Mesothelial cell of epicardium (in vitro differentiated cells): Measurements from ENCODE around the gene GRM3. TPM values are rescaled to one million over a fixed set of nuclear protein-coding genes. Genes with fewer than 3 reads are reported as not detected.

Experiments
- DNase-seq, 2 experiments: peaks; one replicate each; pipeline ENCODE4 v3.0.0; 2021; ENCODE audit warnings: low spot score in 2 of 2; ENCODE audit not compliant: unreplicated experiment in 2 of 2
- H3K27ac Mint-ChIP-seq: 2 replicates; pipeline ENCODE4 v1.8.0; 2021; ENCODE audit warnings: mixed read lengths
- H3K27me3 Mint-ChIP-seq: 2 replicates; pipeline ENCODE4 v1.8.0; 2021; ENCODE audit warnings: low read depth, mixed read lengths
- H3K36me3 Mint-ChIP-seq: 2 replicates; pipeline ENCODE4 v1.8.0; 2021; ENCODE audit warnings: mixed read lengths
- H3K4me1 Mint-ChIP-seq: 2 replicates; pipeline ENCODE4 v1.8.0; 2021; ENCODE audit warnings: mixed read lengths
- H3K4me3 Mint-ChIP-seq: 2 replicates; pipeline ENCODE4 v1.8.0; 2021; ENCODE audit warnings: mild to moderate bottlenecking, moderate library complexity, mixed read lengths
- H3K9me3 Mint-ChIP-seq: 2 replicates; pipeline ENCODE4 v1.8.0; 2021; ENCODE audit warnings: mixed read lengths
- total RNA-seq: library from RNA; stranded (reverse); gene quantifications from 3 replicates; pipeline ENCODE4 v1.2.1, GENCODE V29; 2021
- TF ChIP-seq, protein P1 (sequence below): fragments of 200-600 bp; sonication (generic); IDR thresholded peaks from one replicate; pipeline ENCODE4 v1.5.0; 2021; ENCODE audit warnings: antibody characterized with exemption; ENCODE audit not compliant: unreplicated experiment

Gene GRM3
- total RNA-seq, 1 donor from 2014 or later, result not detected

DNA sequence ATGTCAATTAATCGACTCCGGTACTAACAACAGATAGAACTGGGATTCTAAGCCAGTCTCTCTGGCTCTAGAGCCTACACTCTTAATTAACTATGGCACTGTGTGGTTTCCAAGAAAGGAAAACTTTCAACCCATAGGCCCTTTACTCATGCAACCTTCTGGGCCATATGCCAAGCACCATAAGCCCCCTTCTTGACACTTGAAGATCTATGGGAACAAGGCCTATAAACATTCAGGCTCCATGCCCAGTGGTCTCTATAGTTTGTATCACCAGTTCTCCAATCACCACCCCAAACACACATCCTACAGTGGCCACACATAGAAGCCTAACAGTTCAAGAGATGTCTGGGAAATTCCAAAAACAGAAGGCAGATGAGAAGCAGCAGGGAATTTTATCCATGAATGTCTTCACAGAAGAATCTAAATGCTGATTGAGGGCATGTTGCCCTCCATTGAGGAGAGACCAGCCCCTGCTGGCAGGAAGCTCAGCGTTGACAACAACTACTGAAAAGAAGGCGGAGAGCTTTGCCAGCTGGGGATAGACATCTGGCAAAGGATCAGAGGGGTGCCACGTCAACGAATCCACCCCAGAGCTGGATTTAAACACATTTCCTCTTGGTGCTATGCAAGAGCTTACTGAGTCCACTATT, 64.4 kb downstream of the GRM3 start:
- H3K27ac Mint-ChIP-seq, result no peak overlapping the region
- H3K4me1 Mint-ChIP-seq, result no peaks in the 10 kb centered on the region
- no peaks in the 10 kb centered on the region for H3K36me3 Mint-ChIP-seq
- no peaks in the 10 kb centered on the region for H3K9me3 Mint-ChIP-seq
- TF ChIP-seq, protein P1, sequence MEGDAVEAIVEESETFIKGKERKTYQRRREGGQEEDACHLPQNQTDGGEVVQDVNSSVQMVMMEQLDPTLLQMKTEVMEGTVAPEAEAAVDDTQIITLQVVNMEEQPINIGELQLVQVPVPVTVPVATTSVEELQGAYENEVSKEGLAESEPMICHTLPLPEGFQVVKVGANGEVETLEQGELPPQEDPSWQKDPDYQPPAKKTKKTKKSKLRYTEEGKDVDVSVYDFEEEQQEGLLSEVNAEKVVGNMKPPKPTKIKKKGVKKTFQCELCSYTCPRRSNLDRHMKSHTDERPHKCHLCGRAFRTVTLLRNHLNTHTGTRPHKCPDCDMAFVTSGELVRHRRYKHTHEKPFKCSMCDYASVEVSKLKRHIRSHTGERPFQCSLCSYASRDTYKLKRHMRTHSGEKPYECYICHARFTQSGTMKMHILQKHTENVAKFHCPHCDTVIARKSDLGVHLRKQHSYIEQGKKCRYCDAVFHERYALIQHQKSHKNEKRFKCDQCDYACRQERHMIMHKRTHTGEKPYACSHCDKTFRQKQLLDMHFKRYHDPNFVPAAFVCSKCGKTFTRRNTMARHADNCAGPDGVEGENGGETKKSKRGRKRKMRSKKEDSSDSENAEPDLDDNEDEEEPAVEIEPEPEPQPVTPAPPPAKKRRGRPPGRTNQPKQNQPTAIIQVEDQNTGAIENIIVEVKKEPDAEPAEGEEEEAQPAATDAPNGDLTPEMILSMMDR, result no peak
- peaks cover 22% of the 10 kb centered on the region for H3K27me3 Mint-ChIP-seq
- no peak overlapping the region for H3K4me3 Mint-ChIP-seq
- no peak for DNase-seq

DNA sequence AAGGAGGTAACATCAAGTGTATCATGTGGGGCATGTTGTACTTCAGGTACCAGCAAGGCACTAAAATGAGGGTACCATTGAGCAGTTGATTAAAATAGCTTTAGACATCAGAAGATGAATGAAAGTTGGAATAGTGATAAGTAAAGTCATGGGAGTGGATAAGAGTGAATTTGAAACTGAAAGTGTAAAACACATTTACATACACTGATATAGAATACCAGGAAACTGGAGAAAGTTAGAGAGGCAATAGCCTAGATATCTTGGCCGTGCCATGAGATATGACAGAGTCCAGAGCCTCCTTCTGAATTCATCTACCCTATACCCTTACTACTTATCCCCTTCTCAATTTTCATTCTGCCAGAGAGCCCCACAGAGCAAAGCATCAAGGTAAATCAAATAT, 76.6 kb downstream of the GRM3 start:
- TF ChIP-seq, protein P1, result no peak
- H3K27ac Mint-ChIP-seq, result no peak overlapping the region
- H3K36me3 Mint-ChIP-seq, result no peaks in the 10 kb centered on the region
- H3K27me3 Mint-ChIP-seq, result peaks cover 19% of the 10 kb centered on the region
- no peak for DNase-seq
- H3K9me3 Mint-ChIP-seq, result peaks cover 3% of the 10 kb centered on the region
- no peak overlapping the region for H3K4me3 Mint-ChIP-seq
- no peaks in the 10 kb centered on the region for H3K4me1 Mint-ChIP-seq

DNA sequence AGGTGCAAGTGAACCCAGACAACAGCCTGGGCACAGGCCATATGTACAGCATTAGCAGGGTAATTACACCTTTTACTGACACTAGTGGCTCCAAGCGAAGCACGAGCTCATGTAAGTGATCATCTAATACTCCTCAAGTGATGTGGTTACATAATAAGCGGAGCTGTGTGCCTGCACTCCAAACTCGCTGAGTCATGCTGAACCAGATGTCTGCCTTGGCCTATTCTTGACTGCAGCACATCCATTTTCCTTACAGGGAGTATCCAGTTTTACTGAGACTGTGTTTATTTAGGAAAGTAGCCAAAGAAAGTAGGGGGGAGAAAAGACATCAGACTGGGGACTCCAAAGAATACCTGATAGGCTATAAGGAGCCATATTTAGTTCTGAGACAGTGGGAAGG, 90.1 kb downstream of the GRM3 start:
- TF ChIP-seq, protein P1, result no peak
- no peak for DNase-seq
- Mint-ChIP-seq H3K36me3 (no peaks in the 10 kb centered on the region), H3K27me3 (no peaks in the 10 kb centered on the region), H3K27ac (no peak overlapping the region), H3K4me1 (no peaks in the 10 kb centered on the region), H3K9me3 (peaks cover 24% of the 10 kb centered on the region), H3K4me3 (no peak overlapping the region)

DNA sequence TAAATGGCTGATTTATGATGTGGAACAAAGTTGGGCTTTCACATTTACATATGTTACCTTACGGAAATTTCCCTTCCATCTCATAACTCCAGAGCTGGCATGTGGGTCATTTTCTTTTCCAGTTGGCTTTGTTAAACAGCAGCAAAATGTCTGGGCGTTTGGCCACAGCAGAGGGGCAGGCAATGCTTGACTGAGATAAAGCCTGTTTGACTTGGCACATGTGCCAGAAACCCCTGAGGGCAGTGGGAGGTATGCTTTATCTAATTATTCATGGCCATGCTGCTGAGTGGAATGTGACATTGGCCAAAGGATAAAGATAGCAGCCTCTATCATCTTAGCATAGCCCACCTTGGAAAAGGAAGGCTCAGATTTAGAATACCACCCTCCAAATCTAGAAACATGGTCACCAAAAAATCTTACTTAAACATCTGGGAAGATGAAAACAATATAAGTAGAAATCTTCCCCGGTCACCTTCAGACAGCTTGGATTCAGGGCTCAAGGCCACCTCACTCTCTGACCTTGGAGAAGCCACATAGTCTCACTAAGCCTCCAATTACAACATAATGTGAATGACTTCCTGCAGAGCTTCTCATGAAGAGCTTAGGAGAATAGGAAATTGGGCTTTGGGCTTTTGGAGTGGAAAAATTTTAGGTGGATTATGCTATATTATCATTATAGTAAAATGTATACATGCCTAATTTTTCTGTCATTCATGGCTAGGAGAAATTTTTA, 101.5 kb downstream of the GRM3 start:
- no peak for DNase-seq
- Mint-ChIP-seq H3K9me3 (no peaks in the 10 kb centered on the region), H3K4me1 (no peaks in the 10 kb centered on the region), H3K27ac (no peak overlapping the region), H3K36me3 (no peaks in the 10 kb centered on the region), H3K27me3 (no peaks in the 10 kb centered on the region), H3K4me3 (no peak overlapping the region)
- TF ChIP-seq, protein P1, result no peak

DNA sequence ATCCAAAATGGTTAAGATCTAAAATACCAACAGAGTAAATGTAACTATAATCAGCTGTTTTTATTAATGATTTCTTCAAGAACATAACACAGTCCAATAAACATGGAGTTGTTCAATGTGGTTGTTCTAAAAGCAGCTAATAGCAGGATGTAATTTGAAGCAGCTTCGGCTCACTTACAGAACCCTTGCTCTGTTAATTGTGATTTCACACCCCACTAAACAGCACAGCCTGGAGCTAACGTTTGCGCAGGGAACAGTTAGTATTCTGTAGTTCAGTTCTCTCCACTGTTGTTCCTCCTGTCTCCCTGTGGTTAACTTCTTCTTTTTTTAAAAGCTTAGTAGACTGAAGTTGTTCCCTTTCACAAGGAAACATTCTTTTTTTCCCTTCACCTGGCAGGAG, 104.0 kb downstream of the GRM3 start:
- Mint-ChIP-seq H3K4me3 (no peak overlapping the region), H3K4me1 (no peaks in the 10 kb centered on the region), H3K9me3 (no peaks in the 10 kb centered on the region), H3K36me3 (no peaks in the 10 kb centered on the region), H3K27me3 (no peaks in the 10 kb centered on the region), H3K27ac (no peak overlapping the region)
- DNase-seq, result no peak
- TF ChIP-seq, protein P1, result no peak
